SK-N-MC (cell line): ENCODE measurements around the gene MGA.

Experiments used
- EZH2 ChIP-seq: fragments of 200-600 bp; sonication (generic); IDR thresholded peaks from one replicate; pipeline ENCODE4 v1.6.1; 2017; ENCODE audit warnings: antibody characterized with exemption
- FOXP2 ChIP-seq: optimal IDR thresholded peaks from 2 replicates; pipeline ENCODE3; 2011; ENCODE audit warnings: mild to moderate bottlenecking, moderate library complexity; ENCODE audit not compliant: insufficient read depth; ENCODE audit errors: extremely low read length, control extremely low read depth
- POLR2AphosphoS5 ChIP-seq: IDR thresholded peaks from 2 replicates; pipeline ENCODE4 v1.6.1; 2012; ENCODE audit warnings: mild to moderate bottlenecking, low read depth, low read length, borderline replicate concordance

DNA sequence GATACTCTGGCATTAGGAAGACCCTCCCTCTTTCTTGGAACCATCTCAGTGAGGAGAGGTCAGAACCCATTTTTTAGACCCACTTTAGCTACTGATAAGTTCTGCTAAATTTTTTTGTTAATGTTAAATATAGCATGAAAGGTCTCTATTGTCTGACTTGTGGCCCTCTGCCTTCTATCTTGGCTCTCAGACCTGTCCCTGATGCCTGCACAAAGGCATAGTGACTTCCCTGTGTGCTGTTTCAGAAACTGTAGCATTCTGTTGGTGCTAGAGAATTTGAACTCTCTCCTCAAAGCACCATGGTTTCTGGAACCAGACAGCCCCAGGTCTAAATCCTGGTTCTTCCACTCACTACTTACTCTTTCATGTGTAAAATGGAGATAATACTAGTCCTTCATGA is 129.5 kb downstream of the MGA start:
- TF ChIP-seq EZH2 (no peak), POLR2AphosphoS5 (no peak), FOXP2 (no peak)
